Measurements from ENCODE around the gene RTP2. TPM values are rescaled to one million over a fixed set of nuclear protein-coding genes. Genes with fewer than 3 reads are reported as not detected.

Gene RTP2
- total RNA-seq (2022; extraction: Qiagen RNA extraction): not detected in 5 replicates

GRCh38 chr3:187702507-187703033 is at the start of gene RTP2:
Gene RTP2, minus strand, starts transcription at chr3:187702557. Its CDS starts 429 bp downstream, at chr3:187702128.

GRCh38 chr3:187745201-187746058 is 43.1 kb upstream of the RTP2 start, which contains the start of gene BCL6:
Gene BCL6, minus strand, starts transcription at chr3:187745468. Its CDS starts 11,775 bp downstream, at chr3:187733693.

GRCh38 chr3:187669675-187670504 is 32.5 kb downstream of the RTP2 start, which contains the start of gene SST:
Gene SST, minus strand, starts transcription at chr3:187670394. Its CDS starts 103 bp downstream, at chr3:187670291.

Other genes with a start within 250 kb of the RTP2 start
- not detected in 5 replicates for gene SST, start 32.2 kb downstream of the RTP2 start, total RNA-seq (2022; extraction: Qiagen RNA extraction)
- 8.9 to 14.3 TPM (median 11.7 TPM) in 5 replicates for gene BCL6, start 42.9 kb upstream of the RTP2 start, total RNA-seq (2022; extraction: Qiagen RNA extraction)

All from A549 treated with Mapracorat at 1 μM for 4 hours (cell line).